MG63 (cell line): ENCODE measurements around the gene LRMDA. TPM values are rescaled to one million over a fixed set of nuclear protein-coding genes. Genes with fewer than 3 reads are reported as not detected.
"Not testable (repeated sequence)": the region's sequence is repeated elsewhere in the genome, so short reads cannot be mapped to it uniquely, and the experiment has no call there.

ENCODE experiments used
- DNase-seq: peaks from one replicate; pipeline ENCODE4 v3.0.0-alpha.2; 2020
- H3K27me3 ChIP-seq: fragments of 250-450 bp; sonication (Bioruptor Pico); 2 replicates; pipeline ENCODE4 v1.5.1; 2020; ENCODE audit warnings: mild to moderate bottlenecking, moderate library complexity
- H3K36me3 ChIP-seq: fragments of 250-450 bp; sonication (Bioruptor Pico); 2 replicates; pipeline ENCODE4 v1.5.1; 2020; ENCODE audit warnings: mild to moderate bottlenecking, moderate library complexity
- H3K4me3 ChIP-seq: fragments of 250-450 bp; sonication (Bioruptor Pico); 2 replicates; pipeline ENCODE4 v1.5.1; 2020; ENCODE audit warnings: mild to moderate bottlenecking, moderate library complexity
- H3K9me3 ChIP-seq: fragments of 250-450 bp; sonication (Bioruptor Pico); 2 replicates; pipeline ENCODE4 v1.5.1; 2020; ENCODE audit warnings: mild to moderate bottlenecking, moderate library complexity
- total RNA-seq: library from RNA; depleted of rRNA; stranded (reverse); fragments of >200 nt; shearing (Covaris generic); gene quantifications from 2 replicates; pipeline ENCODE4 v1.2.3, GENCODE V29; 2014; ENCODE audit warnings: low replicate concordance; rRNA removed

Gene LRMDA
- total RNA-seq, 1 experiment from 2014 or later: 1.3 TPM

GRCh38 chr10:76557366-76557765 lies 1125.9 kb downstream of the LRMDA start:
- DNase-seq: no peak
- Histone ChIP-seq H3K36me3 (no peaks in the 10 kb centered on the region), H3K4me3 (no peak overlapping the region), H3K9me3 (no peaks in the 10 kb centered on the region), H3K27me3 (no peaks in the 10 kb centered on the region)

- no peaks in the 10 kb centered on the region for H3K27me3 ChIP-seq
- H3K4me3 ChIP-seq: no peak overlapping the region
- no peaks in the 10 kb centered on the region for H3K9me3 ChIP-seq
- peak; percentile 52 for DNase-seq
- H3K36me3 ChIP-seq: no peaks in the 10 kb centered on the region
Measured at GRCh38 chr10:76558586-76558985, 1127.2 kb downstream of the LRMDA start.

DNA sequence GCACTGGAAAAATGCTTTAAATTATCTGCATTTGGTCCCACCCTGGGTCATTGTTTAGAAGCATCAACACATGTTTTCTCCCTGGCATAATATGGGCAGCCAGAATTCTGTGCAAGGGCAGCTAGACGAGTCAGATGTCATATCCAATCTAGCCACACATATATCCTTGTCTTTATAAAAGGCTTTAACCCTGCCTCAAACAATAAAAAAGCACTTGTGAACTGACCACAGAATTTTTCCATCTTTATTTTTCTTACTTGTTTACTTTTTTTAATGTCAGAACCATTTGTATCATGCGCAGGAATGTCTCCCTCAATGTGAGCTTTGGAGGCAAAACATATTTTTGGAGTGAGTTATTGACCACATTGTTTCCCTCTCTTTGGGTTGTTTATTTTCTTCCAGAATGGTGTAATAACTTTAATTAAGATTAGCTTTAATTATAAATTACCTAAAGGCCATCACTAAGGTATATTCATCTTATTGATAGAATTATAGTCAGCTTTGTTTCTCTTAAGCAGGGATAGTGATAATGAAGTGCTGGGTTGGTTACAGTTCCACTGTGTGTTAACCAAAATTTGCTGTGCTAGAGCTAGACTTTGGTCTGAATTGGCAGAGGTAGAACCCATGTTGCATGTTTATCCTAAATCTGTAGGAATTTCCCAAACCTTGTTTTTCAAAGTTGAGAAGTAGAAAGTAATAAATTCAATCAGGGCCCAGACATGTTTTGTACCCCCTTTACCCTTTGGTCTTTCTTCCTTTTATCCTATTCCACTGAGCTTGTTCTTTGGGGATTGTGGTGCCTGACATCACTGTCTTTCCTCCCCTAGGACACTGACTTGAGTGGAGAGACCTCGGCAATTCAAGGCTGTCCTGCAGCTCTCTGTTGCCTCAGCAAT lies 1127.8 kb downstream of the LRMDA start:
- Histone ChIP-seq H3K27me3 (no peaks in the 10 kb centered on the region), H3K4me3 (no peak overlapping the region), H3K36me3 (no peaks in the 10 kb centered on the region), H3K9me3 (no peaks in the 10 kb centered on the region)
- peak; percentile 48 for DNase-seq

DNA sequence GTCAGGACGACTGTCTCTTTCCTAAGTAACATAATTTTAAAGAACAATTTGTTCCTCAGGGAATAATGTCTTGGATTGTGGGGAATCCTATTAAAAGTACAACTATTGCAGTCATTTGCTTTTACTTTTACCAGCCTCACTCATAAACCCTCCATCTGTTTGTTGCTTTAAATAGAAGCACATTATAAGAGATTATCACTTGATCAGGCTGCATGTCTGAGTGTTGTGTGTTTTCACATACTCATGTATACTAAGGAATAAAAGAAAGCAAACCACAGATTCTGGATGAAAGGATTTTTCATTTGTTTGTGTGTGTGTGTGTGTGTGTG lies 1128.4 kb downstream of the LRMDA start:
- DNase-seq: no peak
- H3K27me3 ChIP-seq: no peaks in the 10 kb centered on the region
- H3K36me3 ChIP-seq: no peaks in the 10 kb centered on the region
- H3K4me3 ChIP-seq: no peak overlapping the region
- H3K9me3 ChIP-seq: no peaks in the 10 kb centered on the region

- Histone ChIP-seq H3K9me3 (no peaks in the 10 kb centered on the region), H3K4me3 (no peak overlapping the region)
Measured at GRCh38 chr10:76560338-76560737, 1128.9 kb downstream of the LRMDA start.

GRCh38 chr10:76563286-76563685 lies 1131.9 kb downstream of the LRMDA start:
- Histone ChIP-seq H3K9me3 (no peaks in the 10 kb centered on the region), H3K4me3 (no peak overlapping the region), H3K27me3 (no peaks in the 10 kb centered on the region), H3K36me3 (no peaks in the 10 kb centered on the region)
- no peak for DNase-seq

More at GRCh38 chr10:76560338-76560737, 1128.9 kb downstream of the LRMDA start:
- Histone ChIP-seq H3K27me3 (no peaks in the 10 kb centered on the region), H3K36me3 (no peaks in the 10 kb centered on the region)
- DNase-seq: no peak

DNA sequence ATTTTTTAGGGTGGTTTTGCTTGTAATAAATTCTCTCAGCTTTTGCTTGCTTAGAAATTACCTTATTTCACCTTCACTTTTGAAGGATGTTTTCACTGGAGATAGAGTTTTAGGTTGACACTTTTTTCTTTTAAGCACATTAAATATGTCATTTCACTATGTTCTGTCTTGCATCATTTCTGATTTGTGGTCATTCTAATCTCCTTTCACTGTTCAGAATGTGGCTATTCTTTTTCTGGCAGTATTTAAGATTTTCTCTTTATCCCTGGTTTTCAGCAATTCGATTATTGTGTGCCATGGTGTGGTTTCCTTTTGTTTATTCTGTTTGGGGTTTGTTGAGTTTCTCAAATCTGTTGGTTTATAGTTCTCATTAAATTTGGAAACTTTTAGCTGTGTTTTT lies 1140.6 kb downstream of the LRMDA start:
- Histone ChIP-seq H3K36me3 (no peaks in the 10 kb centered on the region), H3K27me3 (no peaks in the 10 kb centered on the region), H3K4me3 (no peak overlapping the region), H3K9me3 (peaks cover 3% of the 10 kb centered on the region; the same call in 1 of the 2 replicates)
- no peak for DNase-seq

- Histone ChIP-seq H3K27me3 (no peaks in the 10 kb centered on the region), H3K36me3 (no peaks in the 10 kb centered on the region), H3K9me3 (peaks cover 6% of the 10 kb centered on the region), H3K4me3 (no peak overlapping the region)
- DNase-seq: peak; percentile 76
Measured at GRCh38 chr10:76576276-76576962, 1145.0 kb downstream of the LRMDA start.

- DNase-seq: no peak
- H3K4me3 ChIP-seq: no peak overlapping the region
- no peaks in the 10 kb centered on the region for H3K27me3 ChIP-seq
- no peaks in the 10 kb centered on the region for H3K36me3 ChIP-seq
- H3K9me3 ChIP-seq: peaks cover 6% of the 10 kb centered on the region
Measured at GRCh38 chr10:76577455-76577854, 1146.0 kb downstream of the LRMDA start.

DNA sequence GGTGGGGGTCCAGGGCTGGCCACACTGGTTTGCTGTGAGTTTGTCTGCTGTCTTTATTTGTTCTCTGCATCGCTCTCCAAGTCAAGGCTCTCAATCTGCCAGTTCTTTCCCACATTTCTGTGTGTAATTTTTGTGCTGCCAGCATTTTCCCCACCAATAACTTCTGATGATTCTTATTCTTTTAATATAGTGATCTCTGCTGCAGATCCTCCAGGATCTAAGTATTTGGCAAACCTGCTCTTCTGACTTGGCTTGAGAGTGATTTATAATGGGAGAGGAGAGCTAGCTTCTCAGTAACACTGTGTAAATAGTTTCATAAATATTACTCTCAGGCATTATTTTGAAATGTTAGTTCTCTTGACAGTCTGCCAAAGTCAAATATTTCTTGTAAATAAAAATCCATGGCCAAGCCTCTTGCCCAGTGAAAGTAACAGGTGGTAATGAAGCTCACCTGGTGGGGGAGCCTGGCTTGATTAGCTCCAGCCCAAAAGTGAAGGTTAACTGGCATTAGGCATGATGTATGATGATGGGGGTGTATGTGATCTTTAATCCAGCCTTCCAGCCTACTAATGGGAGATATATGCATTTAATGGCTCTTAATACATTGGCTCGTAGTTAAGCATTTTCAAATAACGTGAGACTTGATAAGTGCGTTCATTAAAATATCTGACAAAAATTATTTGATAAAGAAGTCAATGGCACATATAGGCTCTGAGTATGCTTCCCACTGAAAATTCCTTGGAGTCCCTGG lies 1150.3 kb downstream of the LRMDA start:
- Histone ChIP-seq H3K27me3 (no peaks in the 10 kb centered on the region), H3K4me3 (no peak overlapping the region), H3K36me3 (no peaks in the 10 kb centered on the region), H3K9me3 (peaks cover 5% of the 10 kb centered on the region)
- DNase-seq: no peak

DNA sequence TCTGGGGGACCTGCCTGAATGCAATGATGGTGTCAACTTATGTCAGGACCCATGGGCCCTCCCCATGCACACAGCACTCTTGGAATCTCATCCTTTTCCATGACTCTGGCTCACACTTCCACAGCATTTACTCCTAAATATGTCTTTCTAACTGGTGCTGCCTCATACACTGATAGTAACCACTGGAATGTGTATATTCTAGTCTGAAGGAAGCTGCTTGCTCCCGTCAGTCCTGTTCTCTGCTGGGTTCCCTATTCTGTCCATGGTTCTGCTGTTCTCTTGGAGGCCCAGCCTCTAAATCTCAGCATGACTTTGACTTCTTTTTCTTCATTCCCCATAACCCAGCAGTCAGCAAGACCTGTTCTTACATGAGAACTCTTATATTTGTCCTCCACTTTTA lies 1151.1 kb downstream of the LRMDA start:
- Histone ChIP-seq H3K27me3 (no peaks in the 10 kb centered on the region), H3K4me3 (no peak overlapping the region), H3K36me3 (no peaks in the 10 kb centered on the region), H3K9me3 (peaks cover 3% of the 10 kb centered on the region)
- DNase-seq: no peak

GRCh38 chr10:76583711-76584161 lies 1152.3 kb downstream of the LRMDA start:
- peak; percentile 64 for DNase-seq
- H3K4me3 ChIP-seq: no peak overlapping the region; the same call in 1 of the 2 replicates
- no peaks in the 10 kb centered on the region for H3K9me3 ChIP-seq
- no peaks in the 10 kb centered on the region for H3K36me3 ChIP-seq
- H3K27me3 ChIP-seq: no peaks in the 10 kb centered on the region

GRCh38 chr10:76584466-76584865 lies 1153.0 kb downstream of the LRMDA start:
- DNase-seq, H3K9me3 ChIP-seq, H3K27me3 ChIP-seq, H3K36me3 ChIP-seq, H3K4me3 ChIP-seq: not testable (repeated sequence)

Other genes starting within 250 kb of the LRMDA start
- 200 and 236 TPM in 2 replicates for gene VDAC2, start 220.8 kb upstream of the LRMDA start, total RNA-seq
- 18.1 and 33.0 TPM in 2 replicates for gene COMTD1, start 195.7 kb upstream of the LRMDA start, total RNA-seq
- 6.2 and 8.8 TPM in 2 replicates for gene ZNF503, start 29.9 kb upstream of the LRMDA start, total RNA-seq